ENCODE results near the gene ARFGAP1.

The ARFGAP1 gene

DNA sequence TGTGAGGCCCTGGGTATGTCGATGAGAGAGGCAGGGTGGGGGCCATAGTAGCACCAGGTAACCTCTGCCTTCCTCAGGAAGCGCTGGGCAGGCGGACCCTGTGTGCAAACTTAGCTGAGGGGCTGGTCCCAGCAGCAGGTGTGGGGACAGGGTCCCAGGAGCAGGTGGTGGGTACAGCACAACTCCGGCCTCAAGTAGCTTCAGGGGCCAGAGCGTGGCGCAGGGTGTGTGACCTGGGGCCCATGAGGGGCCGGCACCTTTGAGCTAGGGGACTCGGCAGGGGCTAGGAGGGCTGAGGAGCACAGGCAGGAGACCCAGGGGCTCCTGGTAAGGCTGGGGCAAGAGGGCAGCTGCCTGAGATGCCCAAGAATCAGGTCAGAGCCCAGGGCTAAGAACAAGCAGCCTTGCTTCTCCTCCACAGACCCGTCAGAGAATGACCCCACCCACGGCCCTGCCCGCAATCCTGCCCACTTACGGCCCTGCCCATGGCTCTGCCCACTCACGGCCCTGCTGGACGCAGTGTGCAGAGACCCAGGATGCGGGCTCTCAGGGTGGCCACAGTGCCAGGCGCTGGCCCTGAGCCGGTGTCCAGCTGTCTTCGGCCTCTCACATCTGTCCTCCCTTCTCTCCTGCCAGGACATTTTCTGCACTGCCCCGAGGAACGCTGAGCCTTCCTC, 57.6 kb downstream of the ARFGAP1 start:
- no peak for DNase-seq (ENCODE audit: extremely low read depth, insufficient read length)
- H3K4me3 ChIP-seq (replicated peaks; ENCODE audit: low read depth, low read length) = no peak overlapping the region
- no peaks in the 10 kb centered on the region for H3K27me3 ChIP-seq (replicated peaks; ENCODE audit: control insufficient read depth, insufficient read depth, low read length)
- no peaks in the 10 kb centered on the region for H3K36me3 ChIP-seq (ENCODE audit: control insufficient read depth, insufficient read depth, low read length)
- TF ChIP-seq, protein P1, sequence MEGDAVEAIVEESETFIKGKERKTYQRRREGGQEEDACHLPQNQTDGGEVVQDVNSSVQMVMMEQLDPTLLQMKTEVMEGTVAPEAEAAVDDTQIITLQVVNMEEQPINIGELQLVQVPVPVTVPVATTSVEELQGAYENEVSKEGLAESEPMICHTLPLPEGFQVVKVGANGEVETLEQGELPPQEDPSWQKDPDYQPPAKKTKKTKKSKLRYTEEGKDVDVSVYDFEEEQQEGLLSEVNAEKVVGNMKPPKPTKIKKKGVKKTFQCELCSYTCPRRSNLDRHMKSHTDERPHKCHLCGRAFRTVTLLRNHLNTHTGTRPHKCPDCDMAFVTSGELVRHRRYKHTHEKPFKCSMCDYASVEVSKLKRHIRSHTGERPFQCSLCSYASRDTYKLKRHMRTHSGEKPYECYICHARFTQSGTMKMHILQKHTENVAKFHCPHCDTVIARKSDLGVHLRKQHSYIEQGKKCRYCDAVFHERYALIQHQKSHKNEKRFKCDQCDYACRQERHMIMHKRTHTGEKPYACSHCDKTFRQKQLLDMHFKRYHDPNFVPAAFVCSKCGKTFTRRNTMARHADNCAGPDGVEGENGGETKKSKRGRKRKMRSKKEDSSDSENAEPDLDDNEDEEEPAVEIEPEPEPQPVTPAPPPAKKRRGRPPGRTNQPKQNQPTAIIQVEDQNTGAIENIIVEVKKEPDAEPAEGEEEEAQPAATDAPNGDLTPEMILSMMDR (IDR thresholded peaks at IDR 0.05; ENCODE audit: insufficient read depth, low read length, poor library complexity, severe bottlenecking) = no peak

DNA sequence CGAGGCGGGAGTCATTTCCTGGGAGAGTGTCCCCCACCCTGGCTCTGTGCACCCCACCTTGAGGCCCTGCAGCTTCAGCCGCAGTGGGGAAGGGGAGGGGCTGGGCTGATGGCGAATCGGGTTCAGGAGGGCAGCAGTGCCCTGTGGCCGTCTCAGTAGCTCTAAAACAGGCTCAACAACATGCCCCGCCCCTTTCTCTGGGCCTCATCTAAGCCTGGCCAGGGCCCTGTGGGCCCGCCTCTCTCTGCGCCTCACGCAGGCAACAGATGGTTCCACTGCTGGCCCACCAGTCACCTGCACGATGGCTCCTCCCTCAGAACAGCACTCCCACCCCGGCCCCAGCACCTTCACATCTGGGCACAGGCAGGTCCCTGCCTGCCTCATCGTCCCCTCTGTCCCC, 58.3 kb downstream of the ARFGAP1 start:
- no peaks in the 10 kb centered on the region; the same call in 1 of the 2 replicates for H3K27me3 ChIP-seq (replicated peaks; ENCODE audit: control insufficient read depth, insufficient read depth, low read length)
- no peak overlapping the region for H3K4me3 ChIP-seq (replicated peaks; ENCODE audit: low read depth, low read length)
- DNase-seq (ENCODE audit: extremely low read depth, insufficient read length) = no peak
- TF ChIP-seq, protein P1 (IDR thresholded peaks at IDR 0.05; ENCODE audit: insufficient read depth, low read length, poor library complexity, severe bottlenecking) = no peak
- H3K36me3 ChIP-seq (ENCODE audit: control insufficient read depth, insufficient read depth, low read length) = no peaks in the 10 kb centered on the region

DNA sequence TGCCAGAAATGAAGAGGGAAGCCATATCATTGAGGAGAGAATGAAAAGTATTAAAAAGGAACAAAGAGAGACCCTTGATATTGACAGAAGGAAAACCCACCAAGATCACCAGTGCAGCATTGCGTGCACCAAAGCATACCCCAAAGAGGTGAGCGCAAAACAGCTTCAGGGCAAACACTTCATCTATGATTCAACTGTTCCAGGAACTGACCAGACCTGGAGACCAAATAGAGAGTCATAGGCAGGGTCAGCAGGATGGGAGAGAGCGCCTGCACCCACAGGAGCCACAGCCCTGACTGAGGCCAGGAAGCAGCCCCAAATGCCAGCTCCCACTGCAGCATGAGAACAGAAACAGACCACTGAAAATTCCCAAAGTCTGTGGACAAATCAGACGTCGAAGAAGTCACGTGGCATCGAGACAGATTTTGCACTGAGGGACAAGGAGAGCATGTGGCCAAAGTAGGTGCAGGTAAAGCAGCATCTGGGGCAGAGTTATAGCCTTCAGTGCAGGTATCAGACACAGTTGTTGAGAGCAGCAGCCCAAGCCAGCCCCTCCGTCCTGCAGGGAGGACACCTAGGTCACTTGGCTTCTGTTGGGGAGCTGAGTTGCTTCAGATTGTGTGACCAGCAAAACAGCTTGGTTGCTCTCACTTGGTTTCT, 59.3 kb downstream of the ARFGAP1 start:
- Histone ChIP-seq H3K4me3 (replicated peaks; ENCODE audit: low read depth, low read length) (no peak overlapping the region), H3K36me3 (ENCODE audit: control insufficient read depth, insufficient read depth, low read length) (no peaks in the 10 kb centered on the region), H3K27me3 (replicated peaks; ENCODE audit: control insufficient read depth, insufficient read depth, low read length) (no peaks in the 10 kb centered on the region; the same call in 1 of the 2 replicates)
- TF ChIP-seq, protein P1 (IDR thresholded peaks at IDR 0.05; ENCODE audit: insufficient read depth, low read length, poor library complexity, severe bottlenecking) = no peak
- no peak for DNase-seq (ENCODE audit: extremely low read depth, insufficient read length)

DNA sequence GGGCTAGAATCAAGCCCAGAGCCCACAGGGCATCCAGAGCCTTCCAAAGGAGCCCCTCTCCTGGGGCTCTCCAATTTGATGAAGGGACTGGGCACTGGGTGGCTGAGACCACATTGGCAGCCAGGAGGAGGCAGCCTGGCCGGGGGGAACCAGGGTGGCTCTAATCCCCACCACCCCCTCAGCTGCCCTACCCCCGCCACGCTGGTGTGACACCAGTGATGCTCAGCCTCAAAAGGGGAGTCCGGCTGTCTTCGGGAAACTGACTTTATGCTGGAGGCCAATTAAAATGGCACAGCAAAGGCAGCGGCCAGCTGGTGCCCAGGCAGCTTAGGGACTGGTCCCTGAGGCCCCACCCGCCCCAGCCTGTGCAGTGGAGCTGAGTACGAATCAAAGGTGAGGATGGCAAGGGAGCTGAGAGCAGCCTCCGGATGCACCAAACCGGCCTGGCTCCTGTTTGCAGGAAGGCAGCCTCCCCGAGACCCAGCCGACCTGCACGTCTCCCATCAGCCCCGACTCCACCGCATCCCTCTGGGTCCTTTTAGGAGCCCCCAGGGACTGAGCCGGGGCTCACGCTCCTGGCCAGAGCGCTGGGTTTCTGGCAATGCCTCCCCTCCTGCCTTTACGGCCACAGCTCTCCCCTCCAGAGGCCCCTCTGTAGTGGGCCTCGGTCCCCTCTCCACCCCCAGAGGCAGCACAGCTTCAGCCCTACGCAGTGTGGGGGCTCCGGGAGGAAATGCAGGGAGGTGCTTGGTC, 60.1 kb downstream of the ARFGAP1 start:
- Histone ChIP-seq H3K27me3 (replicated peaks; ENCODE audit: control insufficient read depth, insufficient read depth, low read length) (no peaks in the 10 kb centered on the region; the same call in 1 of the 2 replicates), H3K36me3 (ENCODE audit: control insufficient read depth, insufficient read depth, low read length) (no peaks in the 10 kb centered on the region), H3K4me3 (replicated peaks; ENCODE audit: low read depth, low read length) (no peak overlapping the region)
- no peak for DNase-seq (ENCODE audit: extremely low read depth, insufficient read length)
- TF ChIP-seq, protein P1 (IDR thresholded peaks at IDR 0.05; ENCODE audit: insufficient read depth, low read length, poor library complexity, severe bottlenecking) = no peak

DNA sequence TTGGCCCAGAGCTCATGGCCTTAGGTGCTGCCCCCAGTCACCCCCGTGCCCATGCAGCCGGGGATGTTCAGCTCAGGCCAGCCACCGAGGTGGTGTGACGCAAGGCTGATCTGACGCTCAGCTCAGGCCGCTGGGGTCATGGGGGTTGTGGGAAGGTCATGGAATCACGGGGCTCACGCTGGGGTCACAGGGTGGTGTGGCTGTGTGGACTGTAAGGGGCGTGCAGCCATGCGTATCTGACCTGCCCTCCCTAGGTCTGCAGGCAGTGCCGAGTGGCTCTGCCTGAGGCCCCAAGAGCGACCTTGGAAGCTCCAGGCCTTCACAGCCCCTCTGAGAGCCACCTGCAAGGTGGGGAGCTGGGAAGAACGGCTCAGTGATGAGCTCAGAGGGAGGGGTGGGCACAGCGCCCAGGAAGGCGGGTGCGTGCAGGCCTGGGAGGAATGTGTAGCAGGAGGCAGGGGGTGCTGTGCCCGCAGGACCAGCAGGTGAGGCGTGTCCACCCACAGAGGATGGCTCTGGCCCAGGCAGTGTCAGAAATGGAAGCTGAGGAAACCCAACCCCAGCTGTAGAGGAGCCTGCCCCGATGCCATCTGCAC, 60.7 kb downstream of the ARFGAP1 start:
- TF ChIP-seq, protein P1 (IDR thresholded peaks at IDR 0.05; ENCODE audit: insufficient read depth, low read length, poor library complexity, severe bottlenecking) = no peak
- H3K36me3 ChIP-seq (ENCODE audit: control insufficient read depth, insufficient read depth, low read length) = no peaks in the 10 kb centered on the region
- H3K4me3 ChIP-seq (replicated peaks; ENCODE audit: low read depth, low read length) = no peak overlapping the region
- H3K27me3 ChIP-seq (replicated peaks; ENCODE audit: control insufficient read depth, insufficient read depth, low read length) = no peaks in the 10 kb centered on the region; the same call in 1 of the 2 replicates
- DNase-seq (ENCODE audit: extremely low read depth, insufficient read length) = no peak
